SH-SY5Y (cell line): ENCODE data around the gene FER.

Source experiments
- GATA2 ChIP-seq: IDR thresholded peaks from 2 replicates; pipeline ENCODE4 v1.6.1; 2011; ENCODE audit warnings: mild to moderate bottlenecking, low read depth, low read length
- GATA3 ChIP-seq: IDR thresholded peaks from 2 replicates; pipeline ENCODE4 v1.6.1; 2011; ENCODE audit warnings: low read depth, mild to moderate bottlenecking, low read length, moderate library complexity

DNA sequence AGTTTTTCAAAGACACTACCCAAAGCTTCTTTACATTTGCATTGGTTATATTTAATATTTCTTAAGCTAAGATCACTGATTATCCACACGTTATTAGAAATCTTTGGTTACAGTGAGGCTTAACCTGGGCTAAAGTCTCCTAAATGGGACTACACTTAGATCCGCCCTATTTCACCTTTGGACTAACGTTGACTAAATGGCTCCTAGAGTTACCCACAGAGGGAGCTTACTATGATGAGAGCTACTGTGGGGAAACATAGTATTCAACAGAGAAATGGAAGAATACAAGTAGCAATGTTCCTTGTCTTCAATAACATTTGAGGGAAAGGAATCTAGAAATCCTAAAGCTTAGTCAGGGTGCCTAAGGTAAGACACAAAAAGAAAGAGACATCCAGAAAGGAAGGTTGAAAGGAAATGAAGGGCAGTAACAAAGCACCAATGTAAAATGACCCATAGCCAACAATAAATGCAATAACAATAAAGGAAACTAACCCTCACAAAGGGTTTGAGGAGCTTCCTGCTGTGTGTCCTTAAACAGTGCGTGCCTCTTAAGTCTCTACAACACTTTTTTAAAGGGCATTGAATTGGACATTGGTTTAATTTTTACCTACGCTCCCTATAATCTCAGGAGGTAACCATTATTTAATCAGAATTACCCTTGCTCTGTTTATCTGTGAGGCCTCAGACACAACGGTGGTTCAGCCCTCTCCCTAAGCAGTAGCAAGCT is 445.0 kb downstream of the FER start:
- TF ChIP-seq GATA3, result no peak
- TF ChIP-seq GATA2, result no peak
